Measurements from ENCODE around the gene EHF. TPM values are rescaled to one million over a fixed set of nuclear protein-coding genes. Genes with fewer than 3 reads are reported as not detected.

Gene EHF
- total RNA-seq, 6 experiments from 2014 or later, result 0.09 TPM; not detected in 5

DNA sequence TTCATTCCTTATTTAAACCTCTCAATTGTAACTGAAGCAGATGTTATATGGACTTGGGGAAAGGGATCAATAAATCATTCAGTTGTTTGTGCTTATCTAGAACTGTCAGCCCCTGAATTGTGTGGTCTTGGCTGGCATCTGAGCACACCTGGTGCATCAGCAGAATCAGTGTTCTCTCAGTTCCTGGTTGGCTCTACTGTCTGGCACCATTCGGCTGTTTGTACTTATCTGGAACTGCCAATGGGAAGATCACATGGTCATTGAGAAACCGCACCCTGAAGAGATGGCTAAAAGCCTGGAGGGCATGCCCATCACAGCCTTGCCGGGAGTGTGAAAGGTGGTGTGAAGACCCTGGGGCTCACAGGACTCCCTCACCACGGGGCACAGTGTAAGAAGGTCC, 37.1 kb upstream of the EHF start:
- peaks cover 14% of the 10 kb centered on the region for H3K4me1 Mint-ChIP-seq (ENCODE audit: low read depth)
- DNase-seq, result no peak
- no peak overlapping the region for H3K4me3 Mint-ChIP-seq
- no peaks in the 10 kb centered on the region for H3K9me3 Mint-ChIP-seq
- no peak overlapping the region for H3K27ac Mint-ChIP-seq
- TF ChIP-seq, protein P1, sequence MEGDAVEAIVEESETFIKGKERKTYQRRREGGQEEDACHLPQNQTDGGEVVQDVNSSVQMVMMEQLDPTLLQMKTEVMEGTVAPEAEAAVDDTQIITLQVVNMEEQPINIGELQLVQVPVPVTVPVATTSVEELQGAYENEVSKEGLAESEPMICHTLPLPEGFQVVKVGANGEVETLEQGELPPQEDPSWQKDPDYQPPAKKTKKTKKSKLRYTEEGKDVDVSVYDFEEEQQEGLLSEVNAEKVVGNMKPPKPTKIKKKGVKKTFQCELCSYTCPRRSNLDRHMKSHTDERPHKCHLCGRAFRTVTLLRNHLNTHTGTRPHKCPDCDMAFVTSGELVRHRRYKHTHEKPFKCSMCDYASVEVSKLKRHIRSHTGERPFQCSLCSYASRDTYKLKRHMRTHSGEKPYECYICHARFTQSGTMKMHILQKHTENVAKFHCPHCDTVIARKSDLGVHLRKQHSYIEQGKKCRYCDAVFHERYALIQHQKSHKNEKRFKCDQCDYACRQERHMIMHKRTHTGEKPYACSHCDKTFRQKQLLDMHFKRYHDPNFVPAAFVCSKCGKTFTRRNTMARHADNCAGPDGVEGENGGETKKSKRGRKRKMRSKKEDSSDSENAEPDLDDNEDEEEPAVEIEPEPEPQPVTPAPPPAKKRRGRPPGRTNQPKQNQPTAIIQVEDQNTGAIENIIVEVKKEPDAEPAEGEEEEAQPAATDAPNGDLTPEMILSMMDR (IDR thresholded peaks at IDR 0.05), result no peak
- H3K36me3 Mint-ChIP-seq (ENCODE audit: low read depth), result no peaks in the 10 kb centered on the region
- H3K27me3 Mint-ChIP-seq (ENCODE audit: insufficient read depth), result peaks cover 16% of the 10 kb centered on the region

DNA sequence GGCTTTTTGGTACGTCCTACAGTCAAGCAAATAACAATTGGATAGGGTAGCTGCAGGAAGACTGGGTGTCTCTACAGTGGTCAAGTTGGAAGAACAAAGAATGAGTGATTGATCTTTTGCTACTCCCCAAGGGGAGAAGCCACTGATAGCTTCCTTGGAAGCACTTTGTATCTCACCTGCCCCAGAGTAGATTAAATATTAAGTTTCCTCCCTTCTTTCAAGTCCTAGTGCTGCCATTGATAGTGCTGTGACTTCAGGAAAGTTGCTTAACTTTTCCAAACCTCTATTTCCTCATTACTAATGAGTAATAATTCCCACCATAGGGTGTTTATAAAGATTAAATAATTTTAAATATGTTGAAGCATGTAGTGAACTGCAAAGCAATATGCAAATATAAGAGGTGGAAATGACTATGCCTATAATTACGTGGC, 35.6 kb upstream of the EHF start:
- Mint-ChIP-seq H3K27ac (no peak overlapping the region), H3K36me3 (ENCODE audit: low read depth) (no peaks in the 10 kb centered on the region), H3K27me3 (ENCODE audit: insufficient read depth) (peaks cover 7% of the 10 kb centered on the region), H3K4me1 (ENCODE audit: low read depth) (peaks cover 14% of the 10 kb centered on the region), H3K9me3 (no peaks in the 10 kb centered on the region), H3K4me3 (no peak overlapping the region)
- no peak for DNase-seq
- TF ChIP-seq, protein P1 (IDR thresholded peaks at IDR 0.05), result no peak

DNA sequence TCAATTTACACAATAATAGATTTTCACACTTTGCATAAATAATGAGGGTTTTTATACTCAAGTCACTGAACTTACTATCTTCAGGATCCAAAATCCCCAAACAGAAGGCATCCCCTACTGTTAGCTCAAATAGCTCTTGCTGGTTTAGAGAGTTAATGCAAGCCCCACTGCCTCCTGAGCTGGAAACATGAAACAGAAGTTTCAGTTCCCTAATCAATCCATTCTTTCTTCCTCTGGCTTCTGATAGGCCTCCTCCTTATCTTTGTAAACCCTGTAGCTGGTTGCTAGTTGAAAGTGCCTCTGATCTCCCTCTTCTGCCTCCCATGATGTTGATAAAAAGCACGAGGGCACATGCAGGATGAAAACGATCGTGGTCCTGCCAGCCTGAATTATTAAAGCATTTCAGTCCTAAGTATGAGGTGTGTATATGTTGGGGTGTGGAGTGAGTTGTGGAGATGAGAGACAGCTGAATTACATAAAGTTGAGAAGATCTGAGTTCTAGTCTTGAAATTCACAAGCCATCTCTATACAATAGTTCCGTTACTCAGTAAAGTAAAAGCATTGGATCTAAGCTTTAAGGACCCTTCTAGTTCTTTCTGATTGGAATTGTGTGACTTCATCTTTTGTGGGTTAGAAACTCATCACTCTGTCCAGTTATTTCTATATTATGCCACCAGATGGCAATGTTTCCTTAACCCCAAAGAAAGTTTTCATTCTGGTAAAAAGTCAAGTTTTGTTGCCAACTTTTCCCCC, 35.0 kb upstream of the EHF start:
- H3K4me1 Mint-ChIP-seq (ENCODE audit: low read depth), result peaks cover 14% of the 10 kb centered on the region
- peak overlapping the region; percentile 52 for H3K27ac Mint-ChIP-seq
- H3K27me3 Mint-ChIP-seq (ENCODE audit: insufficient read depth), result peaks cover 3% of the 10 kb centered on the region
- DNase-seq, result peak; percentile 56
- H3K9me3 Mint-ChIP-seq, result no peaks in the 10 kb centered on the region
- TF ChIP-seq, protein P1 (IDR thresholded peaks at IDR 0.05), result peak; percentile 92
- H3K36me3 Mint-ChIP-seq (ENCODE audit: low read depth), result no peaks in the 10 kb centered on the region
- H3K4me3 Mint-ChIP-seq, result peak overlapping the region; percentile 73

DNA sequence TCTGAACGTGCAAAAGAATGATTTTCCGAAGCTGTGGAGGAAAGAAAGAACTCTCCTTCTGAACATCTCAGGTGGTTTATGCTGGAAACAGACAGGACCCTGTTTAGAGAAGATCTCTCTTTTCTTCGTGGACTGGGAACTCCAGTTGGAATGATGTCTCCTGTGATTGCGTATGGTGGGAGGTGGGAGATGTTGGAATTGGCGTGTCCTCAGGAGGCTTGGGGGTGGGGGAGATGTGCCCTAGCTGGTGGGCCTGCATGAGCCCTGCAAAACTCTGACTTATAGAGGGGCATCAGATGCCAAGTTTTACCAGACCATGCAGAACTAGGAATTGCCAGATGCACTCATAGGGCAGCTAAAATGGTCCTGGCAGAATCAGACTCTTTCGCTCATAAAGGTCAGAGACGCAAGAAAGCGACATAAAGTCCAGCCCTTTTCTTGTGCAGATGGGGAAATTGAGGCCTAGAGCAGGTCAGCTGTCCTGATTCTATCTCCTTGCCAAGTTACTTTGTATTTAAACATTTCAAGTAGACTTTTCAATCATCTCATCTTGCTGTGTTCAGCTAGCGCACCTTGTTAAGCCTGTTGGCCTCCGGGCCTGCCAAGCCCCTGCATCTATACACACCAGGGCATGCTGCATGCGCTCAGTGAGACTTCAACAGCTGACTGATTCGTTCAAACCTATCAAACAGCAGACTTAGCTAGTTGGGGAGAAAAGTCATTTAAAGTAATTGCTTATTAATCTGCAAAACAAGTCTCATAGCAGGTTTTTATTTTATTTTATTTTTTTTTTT, 34.2 kb upstream of the EHF start:
- TF ChIP-seq, protein P1 (IDR thresholded peaks at IDR 0.05), result peak; percentile 62
- Mint-ChIP-seq H3K36me3 (ENCODE audit: low read depth) (no peaks in the 10 kb centered on the region), H3K4me3 (peak overlapping the region; percentile 67), H3K27ac (no peak overlapping the region), H3K27me3 (ENCODE audit: insufficient read depth) (peaks cover 3% of the 10 kb centered on the region), H3K4me1 (ENCODE audit: low read depth) (peaks cover 14% of the 10 kb centered on the region), H3K9me3 (no peaks in the 10 kb centered on the region)
- no peak for DNase-seq

- TF ChIP-seq, protein P1 (IDR thresholded peaks at IDR 0.05), result no peak
- Mint-ChIP-seq H3K9me3 (no peaks in the 10 kb centered on the region), H3K36me3 (ENCODE audit: low read depth) (peaks cover 2% of the 10 kb centered on the region), H3K27ac (no peak overlapping the region), H3K27me3 (ENCODE audit: insufficient read depth) (peaks cover 4% of the 10 kb centered on the region), H3K4me1 (ENCODE audit: low read depth) (peaks cover 14% of the 10 kb centered on the region), H3K4me3 (no peak overlapping the region)
- no peak for DNase-seq
These were observed 33.6 kb upstream of the EHF start for GRCh38 chr11:34587282-34587677.

All from HFFc6 (cell line).